ENCODE measurements around the gene FAF1.

DNA sequence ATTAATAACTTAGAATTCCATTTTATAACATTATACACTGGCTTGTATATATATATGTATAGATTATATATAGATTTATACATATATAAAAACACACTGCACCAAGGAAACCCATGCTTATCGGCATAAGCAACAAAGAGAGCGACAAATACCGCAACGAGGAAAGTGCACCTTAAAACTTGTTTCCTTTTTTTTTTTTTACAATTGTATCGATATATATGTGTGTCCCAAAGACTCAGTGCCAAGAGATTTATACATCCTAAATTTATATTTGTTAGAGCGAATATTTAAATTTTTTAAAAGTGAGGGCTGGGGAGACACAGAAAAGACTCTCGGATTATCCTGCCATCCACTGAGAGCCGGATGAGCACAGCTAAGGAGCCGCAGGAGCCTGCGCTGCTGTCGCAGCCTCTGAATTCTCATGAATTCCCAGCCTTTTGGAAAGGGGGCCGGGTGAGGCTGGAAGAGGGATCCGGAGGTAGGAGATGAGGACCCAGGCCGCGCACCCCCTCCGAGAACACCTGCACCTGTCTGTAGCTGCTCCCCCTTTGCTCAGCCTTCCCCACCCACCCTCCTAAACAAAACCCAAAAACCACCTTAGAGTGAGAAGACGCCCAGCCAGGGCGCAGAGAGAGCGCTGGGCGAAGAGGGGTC is 542.0 kb downstream of the FAF1 start:
- TF ChIP-seq, protein P1, sequence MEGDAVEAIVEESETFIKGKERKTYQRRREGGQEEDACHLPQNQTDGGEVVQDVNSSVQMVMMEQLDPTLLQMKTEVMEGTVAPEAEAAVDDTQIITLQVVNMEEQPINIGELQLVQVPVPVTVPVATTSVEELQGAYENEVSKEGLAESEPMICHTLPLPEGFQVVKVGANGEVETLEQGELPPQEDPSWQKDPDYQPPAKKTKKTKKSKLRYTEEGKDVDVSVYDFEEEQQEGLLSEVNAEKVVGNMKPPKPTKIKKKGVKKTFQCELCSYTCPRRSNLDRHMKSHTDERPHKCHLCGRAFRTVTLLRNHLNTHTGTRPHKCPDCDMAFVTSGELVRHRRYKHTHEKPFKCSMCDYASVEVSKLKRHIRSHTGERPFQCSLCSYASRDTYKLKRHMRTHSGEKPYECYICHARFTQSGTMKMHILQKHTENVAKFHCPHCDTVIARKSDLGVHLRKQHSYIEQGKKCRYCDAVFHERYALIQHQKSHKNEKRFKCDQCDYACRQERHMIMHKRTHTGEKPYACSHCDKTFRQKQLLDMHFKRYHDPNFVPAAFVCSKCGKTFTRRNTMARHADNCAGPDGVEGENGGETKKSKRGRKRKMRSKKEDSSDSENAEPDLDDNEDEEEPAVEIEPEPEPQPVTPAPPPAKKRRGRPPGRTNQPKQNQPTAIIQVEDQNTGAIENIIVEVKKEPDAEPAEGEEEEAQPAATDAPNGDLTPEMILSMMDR (IDR thresholded peaks at IDR 0.05): no peak
- no peak for TF ChIP-seq POLR2A (IDR thresholded peaks at IDR 0.05)

Data from transverse colon (tissue), 3 donors.